HG02840 (cell line): Measurements from ENCODE around the gene SGCB.
"Not testable (repeated sequence)": the region's sequence is repeated elsewhere in the genome, so short reads cannot be mapped to it uniquely, and the experiment has no call there.

ENCODE experiments used
- ATAC-seq: cut with Tn5 transposase; IDR thresholded peaks from one replicate; pipeline ENCODE4 v1.9.1; 2021; ENCODE audit warnings: mild to moderate bottlenecking, moderate library complexity, moderate number of reproducible peaks; ENCODE audit not compliant: unreplicated experiment, low FRiP score

SGCB gene

GRCh38 chr4:52038103-52038912 lies at the start of gene SGCB:
TSS of gene SGCB (minus strand) at chr4:52038299. CDS start at chr4:52038259, 40 bp downstream.
- peak; percentile 93 for ATAC-seq

GRCh38 chr4:52086425-52086824 lies 48.3 kb upstream of the SGCB start:
- not testable (repeated sequence) for ATAC-seq

GRCh38 chr4:52081216-52081615 lies 43.1 kb upstream of the SGCB start:
- ATAC-seq = no peak

- no peak for ATAC-seq
Measured at GRCh38 chr4:52079659-52080058, 41.6 kb upstream of the SGCB start.

GRCh38 chr4:52076731-52077130 lies 38.6 kb upstream of the SGCB start:
- no peak for ATAC-seq

GRCh38 chr4:52071791-52072546 lies 33.9 kb upstream of the SGCB start:
- ATAC-seq = no peak

- no peak for ATAC-seq
Measured at GRCh38 chr4:52069571-52069970, 31.5 kb upstream of the SGCB start.

GRCh38 chr4:52059372-52059771 lies 21.3 kb upstream of the SGCB start:
- no peak for ATAC-seq

- no peak for ATAC-seq
Measured at GRCh38 chr4:52058275-52058674, 20.2 kb upstream of the SGCB start.

- no peak for ATAC-seq
Measured at GRCh38 chr4:52057196-52057595, 19.1 kb upstream of the SGCB start.

GRCh38 chr4:52054254-52054653 lies 16.2 kb upstream of the SGCB start:
- ATAC-seq = no peak

- ATAC-seq = peak; percentile 73
Measured at GRCh38 chr4:52052475-52052780, 14.3 kb upstream of the SGCB start.

- peak; percentile 44 for ATAC-seq
Measured at GRCh38 chr4:52051615-52052474, 13.7 kb upstream of the SGCB start.

- peak; percentile 24 for ATAC-seq
Measured at GRCh38 chr4:52051213-52051614, 13.1 kb upstream of the SGCB start, which contains the start of gene SPATA18. TSS of gene SPATA18 (plus strand) at chr4:52051304. CDS start at chr4:52051705, 401 bp downstream.

- ATAC-seq = no peak
Measured at GRCh38 chr4:52049266-52049665, 11.2 kb upstream of the SGCB start.

GRCh38 chr4:52045028-52045427 lies 6.9 kb upstream of the SGCB start:
- ATAC-seq = no peak

- peak; percentile 43 for ATAC-seq
Measured at GRCh38 chr4:52037689-52038102, 403 bp downstream of the SGCB start.

GRCh38 chr4:52036886-52037530 lies 1.1 kb downstream of the SGCB start:
- no peak for ATAC-seq

- ATAC-seq = no peak
Measured at GRCh38 chr4:52035190-52035589, 2.9 kb downstream of the SGCB start.

GRCh38 chr4:52032005-52032404 lies 6.1 kb downstream of the SGCB start:
- no peak for ATAC-seq
